Measurements from ENCODE around the gene IFT122. TPM values are rescaled to one million over a fixed set of nuclear protein-coding genes. Genes with fewer than 3 reads are reported as not detected.
"Not testable (repeated sequence)": the region's sequence is repeated elsewhere in the genome, so short reads cannot be mapped to it uniquely, and the experiment has no call there.

The IFT122 gene
- total and polyA plus RNA-seq, 2 experiments from 2014 or later = 10.2 to 38.8 TPM

- no peaks in the 10 kb centered on the region; the same call in 2 of the 3 replicates for H3K36me3 Mint-ChIP-seq (ENCODE audit: low read depth)
- DNase-seq (ENCODE audit: low spot score) (no peak), ATAC-seq (no peak)
- H3K4me2 ChIP-seq = no peak overlapping the region
- no peak overlapping the region for H3K4me3 Mint-ChIP-seq
- H3K36me3 ChIP-seq (ENCODE audit: insufficient read depth) = no peaks in the 10 kb centered on the region
- H3F3A ChIP-seq (replicated peaks; ENCODE audit: low read depth) = no peaks in the 10 kb centered on the region
- peak overlapping the region; percentile 73 for H3K27ac Mint-ChIP-seq
- H3K9me2 ChIP-seq (ENCODE audit: insufficient read depth) = no peaks in the 10 kb centered on the region
- peaks cover 15% of the 10 kb centered on the region for H3K27me3 Mint-ChIP-seq (ENCODE audit: insufficient read depth, low read depth, poor library complexity)
- no peaks in the 10 kb centered on the region for H3K79me2 ChIP-seq (replicated peaks; ENCODE audit: insufficient read depth)
- TF ChIP-seq REST (IDR thresholded peaks at IDR 0.05; ENCODE audit: unreplicated experiment) (no peak), POLR2AphosphoS5 (IDR thresholded peaks at IDR 0.05; ENCODE audit: low read depth) (no peak), ZNF331 (CRISPR knock-in tag; IDR thresholded peaks at IDR 0.05; ENCODE audit: low read depth) (no peak), CTCF (conservative IDR thresholded peaks at IDR 0.05; ENCODE audit: low read depth in 2 of 2) (no peak), NANOG (IDR thresholded peaks at IDR 0.05; ENCODE audit: borderline replicate concordance) (no peak), JUNB (IDR thresholded peaks at IDR 0.05; ENCODE audit: unreplicated experiment) (no peak), STAT1 (IDR thresholded peaks at IDR 0.05; ENCODE audit: unreplicated experiment) (no peak), EZH2phosphoT487 (IDR thresholded peaks at IDR 0.05; ENCODE audit: unreplicated experiment) (no peak), ZNF114 (CRISPR knock-in tag; IDR thresholded peaks at IDR 0.05) (no peak), EZH2 (IDR thresholded peaks at IDR 0.05; ENCODE audit: low read depth, unreplicated experiment) (no peak)
- H3K27ac ChIP-seq (ENCODE audit: low read depth) = peak overlapping the region; percentile 7; the same call in 1 of the 2 replicates
- H2AFZ ChIP-seq = no peak overlapping the region
- H3K4me1 ChIP-seq (ENCODE audit: insufficient read depth) = peaks cover 14% of the 10 kb centered on the region
- peaks cover 55% of the 10 kb centered on the region for H3K4me1 Mint-ChIP-seq
- no peaks in the 10 kb centered on the region for H3K27me3 ChIP-seq (ENCODE audit: insufficient read depth)
- no peaks in the 10 kb centered on the region for H3K9me3 Mint-ChIP-seq
- no peaks in the 10 kb centered on the region for H4K20me1 ChIP-seq (replicated peaks; ENCODE audit: insufficient read depth)
- H3K4me3 ChIP-seq = no peak overlapping the region
These were observed 47.3 kb downstream of the IFT122 start for GRCh38 chr3:129487183-129487867.

DNA sequence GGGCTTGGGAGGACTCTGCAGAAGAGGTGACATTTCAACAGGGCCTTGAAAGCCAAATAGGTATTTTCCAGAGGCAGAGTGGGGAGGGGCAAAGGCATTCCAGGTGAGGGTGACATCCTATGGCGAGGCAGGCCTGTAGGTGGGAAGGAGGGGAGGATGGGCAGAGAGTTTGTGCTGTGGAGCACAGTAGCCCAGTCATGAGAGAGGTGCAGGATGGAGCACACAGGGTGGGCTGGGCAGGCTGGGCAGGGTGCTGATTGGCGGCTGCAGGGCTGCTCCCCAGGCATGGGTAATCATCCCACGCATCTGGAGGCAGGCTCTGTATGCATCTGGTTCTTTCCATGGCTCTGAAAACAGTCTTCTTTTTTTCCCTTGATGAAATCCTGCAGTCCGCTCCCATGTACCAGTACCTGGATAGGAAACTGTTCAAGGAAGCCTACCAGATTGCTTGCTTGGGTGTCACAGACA is 47.9 kb downstream of the IFT122 start:
- not testable (repeated sequence) for H3K27me3 ChIP-seq (ENCODE audit: insufficient read depth); H2AFZ ChIP-seq; H3K36me3 Mint-ChIP-seq (ENCODE audit: low read depth); H4K20me1 ChIP-seq (replicated peaks; ENCODE audit: insufficient read depth); H3F3A ChIP-seq (replicated peaks; ENCODE audit: low read depth); H3K4me2 ChIP-seq; H3K4me3 ChIP-seq; H3K4me3 Mint-ChIP-seq; H3K9me2 ChIP-seq (ENCODE audit: insufficient read depth); H3K27ac ChIP-seq (ENCODE audit: low read depth); H3K9me3 Mint-ChIP-seq; H3K79me2 ChIP-seq (replicated peaks; ENCODE audit: insufficient read depth); H3K36me3 ChIP-seq (ENCODE audit: insufficient read depth)
- peaks cover 14% of the 10 kb centered on the region for H3K4me1 ChIP-seq (ENCODE audit: insufficient read depth)
- peak; percentile 12 for ATAC-seq
- Mint-ChIP-seq H3K27me3 (ENCODE audit: insufficient read depth, low read depth, poor library complexity) (peaks cover 14% of the 10 kb centered on the region), H3K4me1 (peaks cover 49% of the 10 kb centered on the region), H3K27ac (peak overlapping the region; percentile 64)
- peak; percentile 17 for DNase-seq (ENCODE audit: low spot score)

- not testable (repeated sequence) for H3K27me3 ChIP-seq (ENCODE audit: insufficient read depth); H3K27ac ChIP-seq (ENCODE audit: low read depth); ATAC-seq; H3K79me2 ChIP-seq (replicated peaks; ENCODE audit: insufficient read depth); DNase-seq (ENCODE audit: low spot score); H3K36me3 Mint-ChIP-seq (ENCODE audit: low read depth); H3K4me3 ChIP-seq; H3K4me3 Mint-ChIP-seq; H3F3A ChIP-seq (replicated peaks; ENCODE audit: low read depth); H3K27ac Mint-ChIP-seq; H3K4me2 ChIP-seq; H2AFZ ChIP-seq; H3K36me3 ChIP-seq (ENCODE audit: insufficient read depth); H4K20me1 ChIP-seq (replicated peaks; ENCODE audit: insufficient read depth); H3K9me3 Mint-ChIP-seq; H3K9me2 ChIP-seq (ENCODE audit: insufficient read depth)
- peaks cover 14% of the 10 kb centered on the region for H3K4me1 ChIP-seq (ENCODE audit: insufficient read depth)
- Mint-ChIP-seq H3K4me1 (peaks cover 37% of the 10 kb centered on the region), H3K27me3 (ENCODE audit: insufficient read depth, low read depth, poor library complexity) (peaks cover 15% of the 10 kb centered on the region)
These were observed 49.2 kb downstream of the IFT122 start for GRCh38 chr3:129489258-129489657.
